Adipose tissue (tissue), 3 donors: ENCODE measurements around the gene VPS33A. TPM values are rescaled to one million over a fixed set of nuclear protein-coding genes. Genes with fewer than 3 reads are reported as not detected.

ENCODE experiments used
- H3K27ac ChIP-seq: one replicate; pipeline ENCODE4 v1.5.1; 2013; ENCODE audit warnings: low read depth, low read length
- WGBS, 3 donors: extraction: QIAGEN DNeasy Blood & Tissue Kit; methylation state at CpG; one replicate each; pipeline ENCODE4 v1.1.7; 2013; 5-methylcytosine and 5-hydroxymethylcytosine counted together
- polyA plus RNA-seq, 3 donors: library from polyadenylated mRNA; stranded (reverse); fragments of 200-250 nt; gene quantifications; one replicate each; pipeline ENCODE4 v1.2.3, GENCODE V29; 2013
- donor health status: healthy with polysubstance abuse.
- donor health status: Bipolar disorder and iron deficiency.
- donor health status: healthy.

The VPS33A gene
- polyA plus RNA-seq, 3 donors, result 4.7 to 7.9 (median 5.1) TPM

DNA sequence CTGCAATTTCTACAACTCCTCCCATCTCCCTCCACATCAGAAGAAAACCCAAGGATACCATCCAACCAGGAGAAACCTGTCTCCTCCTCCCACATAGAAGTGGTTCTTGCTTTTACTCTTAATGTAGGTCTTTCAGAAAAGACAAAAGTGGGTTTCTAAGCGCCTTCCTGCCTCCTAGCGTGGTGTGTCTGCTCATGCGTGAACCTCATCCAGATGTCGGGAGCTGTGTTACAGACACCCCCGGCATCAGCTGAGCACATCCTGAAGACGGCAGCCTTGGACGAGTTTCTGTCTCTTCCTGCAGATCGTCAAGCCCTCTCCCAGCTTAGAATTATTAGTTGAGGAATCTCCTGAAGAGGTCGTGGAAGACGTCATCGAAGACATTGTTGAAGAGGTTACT lies 73.9 kb downstream of the VPS33A start:
- WGBS, 3 donors, result 81 to 83% (median 81%) methylated on average over 11 of the region's 11 CpGs
- no peak overlapping the region for H3K27ac ChIP-seq

DNA sequence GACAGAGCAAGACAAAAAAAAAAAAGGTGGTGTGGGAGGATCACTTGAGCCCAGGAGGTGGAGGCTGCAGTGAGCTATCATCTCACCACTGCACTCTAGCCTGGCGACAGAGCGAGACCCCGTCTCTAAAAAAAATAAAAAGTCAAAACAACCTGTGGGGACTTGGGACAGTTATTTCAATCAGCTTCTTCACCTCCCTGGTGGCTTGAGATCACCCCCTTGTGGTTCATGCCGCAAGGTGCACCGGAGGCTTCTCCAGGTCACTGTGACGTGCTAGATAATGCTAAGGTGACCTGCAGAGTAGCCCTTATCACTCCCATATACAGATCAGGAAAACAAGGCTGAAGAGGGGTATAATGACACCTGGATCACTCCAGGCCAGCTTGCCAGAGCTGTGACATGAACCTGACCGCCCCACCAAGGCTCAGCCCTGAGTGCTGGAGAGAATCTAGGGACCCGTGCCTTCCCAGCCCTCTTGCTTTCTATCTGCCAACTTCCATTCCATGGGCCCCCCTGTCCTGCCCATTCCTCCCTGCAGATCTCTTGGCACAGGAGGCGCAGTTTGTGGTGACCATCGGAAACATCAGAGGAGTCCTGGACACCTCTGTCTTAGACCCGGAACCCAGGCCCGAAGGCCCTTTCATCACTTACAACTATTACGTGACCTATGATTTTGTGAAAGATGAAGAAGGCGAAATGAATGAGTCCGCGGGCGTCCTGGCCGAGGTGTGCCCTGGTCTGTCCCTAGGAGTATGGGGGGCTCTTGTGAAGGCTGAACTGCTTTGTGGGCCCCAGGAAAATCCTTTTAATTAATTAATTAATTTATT lies 75.2 kb downstream of the VPS33A start:
- 61 to 70% (median 69%) methylated on average over 18 of the region's 18 CpGs for WGBS, 3 donors
- H3K27ac ChIP-seq, result no peak overlapping the region

DNA sequence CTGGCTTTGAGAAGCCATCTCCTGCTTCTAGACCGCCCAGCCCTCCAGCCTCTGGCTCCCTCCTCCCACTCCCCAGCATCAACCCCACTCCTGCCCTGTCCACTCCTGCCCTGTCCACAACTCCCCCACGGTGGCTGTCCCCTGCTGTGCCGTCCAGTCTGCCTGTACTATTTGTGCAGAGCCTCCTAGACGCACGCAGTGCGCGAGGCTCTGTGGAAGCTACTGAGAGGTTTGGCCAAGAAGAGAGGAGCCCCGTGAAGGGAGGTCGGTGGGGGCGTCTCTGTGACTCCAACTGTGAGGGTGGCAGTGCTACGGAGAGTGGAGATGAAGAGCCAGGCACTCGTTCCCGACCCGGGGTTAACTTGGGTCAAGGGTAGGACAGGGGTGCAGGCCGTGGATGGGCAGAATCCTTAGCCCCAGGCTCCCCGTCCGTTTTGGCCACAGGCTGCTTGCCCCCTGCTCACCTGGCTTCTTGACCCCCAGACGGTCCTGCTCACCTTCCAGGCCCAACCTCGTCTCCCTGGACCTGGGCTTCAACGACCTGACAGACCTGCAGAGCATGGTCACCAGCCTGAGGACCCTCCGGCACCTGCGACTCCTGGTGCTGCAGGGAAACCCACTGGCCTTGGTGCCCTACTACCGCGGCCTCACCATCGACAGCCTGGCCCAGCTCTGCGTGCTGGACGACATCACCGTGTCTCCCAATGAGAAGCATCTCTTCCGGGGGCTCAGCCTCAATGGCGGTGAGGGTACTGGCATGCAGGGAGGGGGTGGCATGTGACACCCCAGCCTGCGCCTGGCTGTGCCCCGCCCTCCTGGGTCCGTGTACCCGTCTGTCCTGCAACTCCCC lies 76.4 kb downstream of the VPS33A start:
- H3K27ac ChIP-seq, result no peak overlapping the region
- WGBS, 3 donors, result 83 to 86% (median 86%) methylated on average over 34 of the region's 34 CpGs

DNA sequence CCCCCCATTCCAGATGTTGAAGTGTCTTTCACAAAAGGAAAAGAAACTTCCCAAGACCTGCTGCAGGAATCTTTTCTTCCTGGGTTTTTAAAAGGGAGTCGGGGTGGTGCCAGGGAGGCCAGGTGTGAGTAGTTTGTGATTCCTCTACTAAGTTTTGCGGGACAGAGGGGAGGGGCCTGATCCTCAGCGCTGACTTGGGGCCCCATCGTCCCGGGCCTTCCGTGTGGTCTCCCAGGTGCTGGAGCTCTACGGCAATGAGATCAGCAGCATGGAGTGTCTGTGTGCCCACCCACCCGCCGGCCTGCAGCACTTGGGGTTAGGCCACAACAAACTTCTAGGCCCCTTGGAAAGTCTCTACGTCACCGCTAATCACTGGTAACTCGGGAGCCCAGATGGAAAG lies 78.8 kb downstream of the VPS33A start:
- H3K27ac ChIP-seq, result no peak overlapping the region
- WGBS, 3 donors, result 70 to 80% (median 75%) methylated on average over 12 of the region's 12 CpGs

DNA sequence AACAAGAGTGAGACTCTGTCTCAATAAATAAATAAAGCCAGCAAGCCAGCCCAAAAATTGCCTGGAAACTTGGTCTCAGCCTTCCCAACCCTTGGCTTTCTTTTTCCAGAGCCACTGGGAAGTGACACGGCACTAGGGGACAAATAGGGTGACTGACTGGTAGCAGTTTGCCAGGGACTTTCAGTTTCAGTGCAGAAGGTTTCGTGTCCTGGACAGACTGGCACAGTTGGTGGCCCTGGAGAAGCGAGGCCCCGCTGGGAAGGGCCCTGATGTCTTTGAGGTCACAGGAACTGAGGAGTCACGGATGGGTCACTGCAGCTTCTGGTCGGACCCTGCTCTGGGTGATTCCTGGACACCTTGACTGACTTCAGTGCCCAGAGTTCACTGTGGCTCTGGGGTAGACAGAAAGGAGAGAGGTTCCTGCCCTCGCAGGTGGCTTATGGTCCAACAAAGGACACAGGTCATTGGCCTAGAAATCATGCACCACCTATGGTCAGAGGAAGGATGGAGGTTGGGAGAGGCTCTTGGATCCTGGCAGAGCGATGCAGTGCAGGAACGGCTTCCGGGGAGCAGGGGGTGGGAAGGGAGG lies 80.7 kb downstream of the VPS33A start:
- no peak overlapping the region for H3K27ac ChIP-seq
- 87 to 90% (median 90%) methylated on average over 10 of the region's 10 CpGs for WGBS, 3 donors

DNA sequence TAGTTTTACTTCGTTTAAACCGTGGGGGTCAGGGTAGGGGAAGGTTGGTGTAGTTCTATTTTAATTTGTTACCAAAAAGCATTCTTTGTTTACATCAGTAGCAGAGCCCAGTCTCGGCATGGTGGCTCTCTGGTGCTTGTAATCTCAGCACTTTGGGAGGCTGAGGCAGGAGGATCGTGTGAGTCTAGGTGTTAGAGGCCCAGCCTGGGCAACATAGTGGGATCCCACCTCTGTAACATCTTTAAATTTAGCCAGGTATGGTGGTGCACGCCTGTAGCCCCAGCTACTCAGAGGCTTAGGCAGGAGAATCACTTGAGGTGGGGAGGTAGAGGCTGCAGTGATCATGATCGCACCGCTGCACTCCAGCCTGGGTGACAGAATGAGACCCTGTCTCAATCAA lies 81.2 kb downstream of the VPS33A start:
- no peak overlapping the region for H3K27ac ChIP-seq
- WGBS, 3 donors, result 91 to 94% (median 93%) methylated on average over 7 of the region's 7 CpGs

DNA sequence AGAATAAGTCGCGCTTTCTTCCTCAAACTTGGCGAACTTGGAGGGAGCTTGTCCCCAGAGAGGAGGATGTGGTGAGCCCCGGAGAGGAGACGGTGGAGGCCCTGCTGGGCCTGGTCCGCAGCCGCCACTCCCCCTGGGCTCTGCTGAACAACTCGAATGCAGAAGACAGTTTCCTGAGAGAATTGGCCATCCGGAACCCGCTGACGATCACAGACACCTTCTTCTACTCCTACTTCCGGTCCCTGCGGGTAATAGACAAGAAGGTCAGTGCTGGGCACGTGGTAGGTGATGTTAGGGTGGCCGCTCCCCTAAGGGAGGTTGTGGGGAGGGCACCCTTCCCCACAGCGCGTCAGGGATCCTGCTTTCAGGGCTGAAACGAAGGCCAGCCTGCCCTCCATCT lies 81.8 kb downstream of the VPS33A start:
- no peak overlapping the region for H3K27ac ChIP-seq
- WGBS, 3 donors, result 56 to 86% (median 57%) methylated on average over 18 of the region's 18 CpGs

DNA sequence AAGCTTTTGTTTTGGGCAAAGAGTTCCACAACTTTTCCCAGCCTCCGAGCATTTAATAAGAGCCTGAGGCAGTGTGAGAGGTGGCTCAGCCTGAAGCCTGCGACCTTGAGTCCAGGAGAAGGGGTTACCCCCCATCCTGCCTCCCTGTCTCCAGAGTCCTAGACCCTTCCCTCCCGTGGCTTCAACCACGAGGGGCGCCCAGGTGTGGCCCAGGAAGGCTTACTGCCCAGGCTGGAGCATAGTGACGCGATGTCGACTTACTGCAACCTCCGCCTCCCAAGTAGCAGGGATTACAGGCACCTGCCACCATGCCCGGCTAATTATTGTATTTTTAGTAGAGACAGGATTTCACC lies 82.7 kb downstream of the VPS33A start:
- 79 to 83% (median 79%) methylated on average over 10 of the region's 10 CpGs for WGBS, 3 donors
- H3K27ac ChIP-seq, result no peak overlapping the region

DNA sequence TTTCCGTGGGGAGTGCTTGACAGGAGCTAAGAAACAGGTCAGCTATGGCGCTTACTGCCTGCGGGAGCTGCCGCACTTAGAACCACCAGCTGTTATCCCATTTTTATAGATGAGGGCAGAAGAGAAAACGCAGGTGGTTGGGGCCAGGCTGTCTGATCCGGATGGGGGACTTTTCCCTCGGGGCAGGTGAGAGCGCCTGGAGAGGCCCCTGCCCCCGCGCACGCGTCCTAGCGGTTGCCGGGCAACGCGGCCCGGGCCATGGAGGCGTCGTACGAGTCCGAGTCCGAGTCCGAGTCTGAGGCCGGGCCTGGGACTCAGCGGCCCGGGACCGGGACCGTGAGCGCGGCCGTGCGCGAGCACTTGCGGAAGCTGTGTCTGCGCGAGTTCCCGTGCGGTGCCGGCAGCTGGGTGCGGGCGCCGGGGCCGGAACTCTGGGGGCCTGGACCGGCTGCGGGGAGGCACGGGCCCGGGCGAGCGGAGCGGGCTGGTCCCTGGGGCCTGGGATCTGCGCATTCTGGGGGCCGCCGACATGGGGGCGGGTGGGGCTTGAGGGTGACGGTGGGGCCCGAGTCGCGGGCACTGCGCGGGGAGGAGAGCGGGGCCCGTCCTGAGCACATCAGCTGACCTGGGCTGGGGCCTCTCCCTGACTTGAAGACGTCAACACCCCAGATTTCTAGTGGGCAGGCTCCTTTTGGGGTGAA lies 83.3 kb downstream of the VPS33A start, which contains the start of gene LRRC43:
Gene LRRC43, plus strand, starts transcription at position 237 of the 701 bp plus-strand sequence. Its CDS starts 22 bp downstream, at position 259.
- H3K27ac ChIP-seq, result no peak within 1 kb of the TSS
- 2 to 3% (median 3%) methylated on average over 56 to 63 of the region's 63 CpGs for WGBS, 3 donors

Other genes with a start within 250 kb of the VPS33A start
- 1 to 10 TPM; 1.1 to 8.7 (median 3.1) TPM for gene BCL7A, start 244.6 kb downstream of the VPS33A start, polyA plus RNA-seq
- 10 to 100 TPM; 20.8 to 33.2 (median 30.7) TPM for gene MLXIP, start 187.7 kb downstream of the VPS33A start, polyA plus RNA-seq
- gene IL31, start 92.3 kb downstream of the VPS33A start, polyA plus RNA-seq, result not detected
- gene LRRC43, start 83.4 kb downstream of the VPS33A start, polyA plus RNA-seq, result under 1 TPM in 2 of 3 donors, not detected in 1; 0.22 to 0.33 TPM
- under 1 TPM in 2 of 3 donors, not detected in 1; 0.56 to 0.59 TPM for gene B3GNT4, start 62.8 kb downstream of the VPS33A start, polyA plus RNA-seq
- 10 to 100 TPM; 29.9 to 35.0 (median 32.5) TPM for gene DIABLO, start 40.4 kb downstream of the VPS33A start, polyA plus RNA-seq
- 10 to 100 TPM; 11.9 to 29.0 (median 26.0) TPM for gene CLIP1, start 156.2 kb upstream of the VPS33A start, polyA plus RNA-seq
- gene ZCCHC8, start 234.4 kb upstream of the VPS33A start, polyA plus RNA-seq, result 10 to 100 TPM in 2 of 3 donors, 1 to 10 TPM in 1; 9.1 to 13.8 (median 11.3) TPM